ENCODE results near the gene AHI1. TPM values are rescaled to one million over a fixed set of nuclear protein-coding genes. Genes with fewer than 3 reads are reported as not detected.

The AHI1 gene
- total and polyA plus RNA-seq, 2 donors (not counting 1 experiment from before 2014, with no cell fraction given) = 14.2 to 22.8 TPM

GRCh38 chr6:135505222-135505621, 7.7 kb upstream of the AHI1 start:
- TF ChIP-seq CTCF (conservative IDR thresholded peaks at IDR 0.05 in 1 of 2, IDR thresholded peaks at IDR 0.05 in 1 of 2; ENCODE audit: low read depth in 1 of 2, low read length in 2 of 2) (no peak), EZH2 (IDR thresholded peaks at IDR 0.05; ENCODE audit: low read length, missing control alignments) (no peak)
- no peak overlapping the region for H3K4me2 ChIP-seq (ENCODE audit: extremely low read depth, insufficient read depth, low read length)
- no peaks in the 10 kb centered on the region for H3K9me3 ChIP-seq (ENCODE audit: control insufficient read depth, insufficient read depth, low read depth, low read length)
- no peaks in the 10 kb centered on the region for H3K36me3 ChIP-seq (ENCODE audit: control insufficient read depth, insufficient read depth, low read length)
- no peak overlapping the region for H3K27ac ChIP-seq (ENCODE audit: insufficient read depth, low read length)
- no peaks in the 10 kb centered on the region for H3K4me1 ChIP-seq (ENCODE audit: control insufficient read depth, extremely low read depth, insufficient read depth, low read length)
- no peak overlapping the region for H3K4me3 ChIP-seq (replicated peaks in 1 of 4; ENCODE audit: control extremely low read depth in 1 of 4, insufficient read depth in 1 of 4, low read depth in 3 of 4, low read length in 4 of 4)
- no peaks in the 10 kb centered on the region for H3K79me2 ChIP-seq (ENCODE audit: control insufficient read depth, insufficient read depth, low read length)
- no peaks in the 10 kb centered on the region for H4K20me1 ChIP-seq (ENCODE audit: control insufficient read depth, extremely low read depth, insufficient read depth, low read length)
- H2AFZ ChIP-seq (ENCODE audit: low read length) = no peak overlapping the region
- no peak for DNase-seq (ENCODE audit: low read depth in 2 of 2)
- no peak overlapping the region for H3K9ac ChIP-seq (ENCODE audit: insufficient read depth, low read length)
- no peaks in the 10 kb centered on the region for H3K27me3 ChIP-seq (ENCODE audit: control insufficient read depth, insufficient read depth, low read length)

GRCh38 chr6:135504734-135505133, 7.2 kb upstream of the AHI1 start:
- Histone ChIP-seq H2AFZ (ENCODE audit: low read length) (no peak overlapping the region), H3K27ac (ENCODE audit: insufficient read depth, low read length) (no peak overlapping the region), H3K4me2 (ENCODE audit: extremely low read depth, insufficient read depth, low read length) (no peak overlapping the region), H3K36me3 (ENCODE audit: control insufficient read depth, insufficient read depth, low read length) (no peaks in the 10 kb centered on the region), H3K4me1 (ENCODE audit: control insufficient read depth, extremely low read depth, insufficient read depth, low read length) (no peaks in the 10 kb centered on the region), H3K4me3 (replicated peaks in 1 of 4; ENCODE audit: control extremely low read depth in 1 of 4, insufficient read depth in 1 of 4, low read depth in 3 of 4, low read length in 4 of 4) (no peak overlapping the region), H3K79me2 (ENCODE audit: control insufficient read depth, insufficient read depth, low read length) (no peaks in the 10 kb centered on the region), H3K9ac (ENCODE audit: insufficient read depth, low read length) (no peak overlapping the region), H4K20me1 (ENCODE audit: control insufficient read depth, extremely low read depth, insufficient read depth, low read length) (no peaks in the 10 kb centered on the region), H3K9me3 (ENCODE audit: control insufficient read depth, insufficient read depth, low read depth, low read length) (no peaks in the 10 kb centered on the region), H3K27me3 (ENCODE audit: control insufficient read depth, insufficient read depth, low read length) (no peaks in the 10 kb centered on the region)
- TF ChIP-seq EZH2 (IDR thresholded peaks at IDR 0.05; ENCODE audit: low read length, missing control alignments) (no peak), CTCF (conservative IDR thresholded peaks at IDR 0.05 in 1 of 2, IDR thresholded peaks at IDR 0.05 in 1 of 2; ENCODE audit: low read depth in 1 of 2, low read length in 2 of 2) (no peak)
- no peak for DNase-seq (ENCODE audit: low read depth in 2 of 2)

- H3K79me2 ChIP-seq (ENCODE audit: control insufficient read depth, insufficient read depth, low read length) = no peaks in the 10 kb centered on the region
- H3K4me3 ChIP-seq (replicated peaks in 1 of 4; ENCODE audit: control extremely low read depth in 1 of 4, insufficient read depth in 1 of 4, low read depth in 3 of 4, low read length in 4 of 4) = no peak overlapping the region
- no peak overlapping the region for H3K27ac ChIP-seq (ENCODE audit: insufficient read depth, low read length)
- TF ChIP-seq EZH2 (IDR thresholded peaks at IDR 0.05; ENCODE audit: low read length, missing control alignments) (no peak), CTCF (conservative IDR thresholded peaks at IDR 0.05 in 1 of 2, IDR thresholded peaks at IDR 0.05 in 1 of 2; ENCODE audit: low read depth in 1 of 2, low read length in 2 of 2) (no peak)
- H2AFZ ChIP-seq (ENCODE audit: low read length) = no peak overlapping the region
- H3K9ac ChIP-seq (ENCODE audit: insufficient read depth, low read length) = no peak overlapping the region
- H3K4me1 ChIP-seq (ENCODE audit: control insufficient read depth, extremely low read depth, insufficient read depth, low read length) = peaks cover 1% of the 10 kb centered on the region
- H3K4me2 ChIP-seq (ENCODE audit: extremely low read depth, insufficient read depth, low read length) = no peak overlapping the region
- no peak for DNase-seq (ENCODE audit: low read depth in 2 of 2)
- H3K9me3 ChIP-seq (ENCODE audit: control insufficient read depth, insufficient read depth, low read depth, low read length) = no peaks in the 10 kb centered on the region
- H4K20me1 ChIP-seq (ENCODE audit: control insufficient read depth, extremely low read depth, insufficient read depth, low read length) = no peaks in the 10 kb centered on the region
- no peaks in the 10 kb centered on the region for H3K27me3 ChIP-seq (ENCODE audit: control insufficient read depth, insufficient read depth, low read length)
- no peaks in the 10 kb centered on the region for H3K36me3 ChIP-seq (ENCODE audit: control insufficient read depth, insufficient read depth, low read length)
Observed at GRCh38 chr6:135503703-135504475, 6.3 kb upstream of the AHI1 start.
